Hepatocyte (in vitro differentiated cells): ENCODE results near the gene OCA2. TPM values are rescaled to one million over a fixed set of nuclear protein-coding genes. Genes with fewer than 3 reads are reported as not detected.

Experiments
- DNase-seq: peaks from one replicate; pipeline ENCODE4 v3.0.0-alpha.2; 2016; ENCODE audit warnings: low spot score
- H2AFZ ChIP-seq: fragments of 200-600 bp; sonication (generic); 2 replicates; pipeline ENCODE4 v1.6.0; 2016; ENCODE audit warnings: antibody characterized with exemption, mild to moderate bottlenecking
- H3K27ac ChIP-seq: fragments of 200-600 bp; sonication (generic); 2 replicates; pipeline ENCODE4 v1.5.1; 2016; ENCODE audit warnings: mild to moderate bottlenecking
- H3K27me3 ChIP-seq: fragments of 200-600 bp; sonication (generic); 2 replicates; pipeline ENCODE4 v1.6.1; 2016
- H3K36me3 ChIP-seq: fragments of 200-600 bp; sonication (generic); replicated peaks from 2 replicates; pipeline ENCODE4 v1.5.1; 2016; ENCODE audit warnings: low read depth; ENCODE audit not compliant: insufficient read depth
- H3K4me1 ChIP-seq: fragments of 200-600 bp; sonication (generic); 2 replicates; pipeline ENCODE4 v1.5.1; 2016; ENCODE audit warnings: mild to moderate bottlenecking, moderate library complexity; ENCODE audit not compliant: insufficient read depth
- H3K4me2 ChIP-seq: fragments of 200-600 bp; sonication (generic); 2 replicates; pipeline ENCODE4 v1.6.0; 2016
- H3K4me3 ChIP-seq: fragments of 200-600 bp; sonication (generic); 2 replicates; pipeline ENCODE4 v1.5.1; 2016; ENCODE audit warnings: mild to moderate bottlenecking
- H3K79me2 ChIP-seq: fragments of 200-600 bp; sonication (generic); 2 replicates; pipeline ENCODE4 v1.6.0; 2017; ENCODE audit warnings: mild to moderate bottlenecking
- H3K9me2 ChIP-seq: fragments of 200-600 bp; sonication (generic); replicated peaks from 2 replicates; pipeline ENCODE4 v1.6.0; 2017; ENCODE audit warnings: mild to moderate bottlenecking; ENCODE audit not compliant: insufficient read depth
- H3K9me3 ChIP-seq: fragments of 200-600 bp; sonication (generic); 2 replicates; pipeline ENCODE4 v1.5.1; 2016; ENCODE audit warnings: low read depth, mild to moderate bottlenecking
- H4K20me1 ChIP-seq: fragments of 200-600 bp; sonication (generic); 2 replicates; pipeline ENCODE4 v1.6.0; 2016; ENCODE audit warnings: mild to moderate bottlenecking; ENCODE audit not compliant: insufficient read depth, poor library complexity, severe bottlenecking
- CTCF ChIP-seq: fragments of 200-600 bp; sonication (generic); IDR thresholded peaks from 2 replicates; pipeline ENCODE4 v1.5.1; 2016; ENCODE audit warnings: antibody characterized with exemption, mild to moderate bottlenecking; ENCODE audit not compliant: poor library complexity
- EZH2 ChIP-seq: fragments of 200-600 bp; sonication (generic); IDR thresholded peaks from 2 replicates; pipeline ENCODE4 v1.6.1; 2016; ENCODE audit warnings: antibody characterized with exemption, mild to moderate bottlenecking, borderline replicate concordance
- EZH2phosphoT487 ChIP-seq: fragments of 200-600 bp; sonication (generic); IDR thresholded peaks from one replicate; pipeline ENCODE4 v1.6.1; 2018; ENCODE audit warnings: antibody characterized with exemption, mild to moderate bottlenecking, low read depth, moderate library complexity; ENCODE audit not compliant: unreplicated experiment, severe bottlenecking
- WGBS: methylation state at CpG from one replicate; pipeline ENCODE4 v1.1.6; 2016; ENCODE audit warnings: low lambda C conversion rate; ENCODE audit errors: missing lambda C conversion rate; 5-methylcytosine and 5-hydroxymethylcytosine counted together
- polyA plus RNA-seq: library from polyadenylated mRNA; unstranded; fragments of >200 nt; fragmentation: Nextera tagmentation; extraction: Ambion mirVana; gene quantifications from 2 replicates; pipeline ENCODE4 v1.2.1, GENCODE V29; 2016
- total RNA-seq: library from RNA; depleted of rRNA; stranded (reverse); fragments of >200 nt; gene quantifications from 2 replicates; pipeline ENCODE4 v1.2.3, GENCODE V29; 2014

The OCA2 gene
- total and polyA plus RNA-seq, 2 experiments from 2014 or later: 25.1 to 27.7 TPM

DNA sequence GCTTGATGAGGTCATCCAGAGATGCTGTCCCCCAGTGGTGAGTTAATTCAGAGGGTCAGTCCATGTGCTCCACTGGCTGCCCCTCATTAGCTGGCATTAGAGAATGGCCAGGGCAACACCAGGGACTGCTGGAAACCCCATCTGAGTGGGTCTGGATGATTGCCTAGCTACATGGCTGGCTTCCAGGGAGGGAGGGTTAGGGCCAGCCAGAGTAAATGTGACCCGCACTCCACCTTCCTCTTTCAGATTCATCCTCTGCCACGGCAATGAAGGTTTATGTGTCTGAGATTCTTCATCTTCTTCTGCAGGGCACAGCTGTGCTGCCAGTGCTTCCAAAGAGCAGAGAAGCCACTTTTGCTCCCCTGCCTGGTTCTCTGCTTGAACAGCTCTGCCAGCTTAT, 391.9 kb downstream of the OCA2 start:
- WGBS: 94% methylated on average over 2 of the region's 2 CpGs

DNA sequence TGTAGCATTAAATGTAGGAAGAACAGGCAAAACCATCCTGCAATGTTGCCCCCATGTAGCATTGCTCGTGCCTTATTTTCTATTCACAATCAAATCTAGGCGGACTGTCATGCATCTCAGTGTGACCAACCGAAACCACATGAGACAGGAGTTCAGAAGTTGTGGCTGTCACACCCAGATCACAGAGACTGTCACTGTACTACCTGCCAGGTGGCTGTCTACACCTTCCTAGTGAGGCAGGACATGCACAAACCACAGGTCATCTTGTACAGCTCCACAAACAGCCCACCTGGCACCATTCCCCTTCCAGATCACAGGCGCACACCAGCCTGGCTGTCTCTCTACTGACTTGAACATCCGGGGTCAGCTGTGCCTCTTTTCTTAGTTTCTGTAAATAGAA, 392.8 kb downstream of the OCA2 start:
- H3K4me1 ChIP-seq: no peaks in the 10 kb centered on the region
- H2AFZ ChIP-seq: no peak overlapping the region
- no peaks in the 10 kb centered on the region for H3K79me2 ChIP-seq
- no peak overlapping the region for H3K4me3 ChIP-seq
- no peaks in the 10 kb centered on the region for H3K9me2 ChIP-seq
- no peak for TF ChIP-seq EZH2phosphoT487
- TF ChIP-seq EZH2: no peak
- TF ChIP-seq CTCF: no peak
- H3K27ac ChIP-seq: no peak overlapping the region
- H3K27me3 ChIP-seq: no peaks in the 10 kb centered on the region
- DNase-seq: no peak
- no peaks in the 10 kb centered on the region for H4K20me1 ChIP-seq
- H3K4me2 ChIP-seq: no peak overlapping the region
- H3K9me3 ChIP-seq: no peaks in the 10 kb centered on the region
- H3K36me3 ChIP-seq: no peaks in the 10 kb centered on the region
- WGBS: 97% methylated on average over 5 of the region's 5 CpGs

More for the DNA sequence above, 391.9 kb downstream of the OCA2 start:
- Histone ChIP-seq H3K79me2 (no peaks in the 10 kb centered on the region), H3K9me3 (no peaks in the 10 kb centered on the region), H3K9me2 (no peaks in the 10 kb centered on the region), H3K4me2 (no peak overlapping the region), H3K36me3 (no peaks in the 10 kb centered on the region), H3K27me3 (no peaks in the 10 kb centered on the region), H3K4me1 (no peaks in the 10 kb centered on the region), H3K4me3 (no peak overlapping the region), H4K20me1 (no peaks in the 10 kb centered on the region), H3K27ac (no peak overlapping the region), H2AFZ (no peak overlapping the region)
- DNase-seq: no peak
- TF ChIP-seq EZH2: no peak
- TF ChIP-seq CTCF: no peak
- no peak for TF ChIP-seq EZH2phosphoT487

DNA sequence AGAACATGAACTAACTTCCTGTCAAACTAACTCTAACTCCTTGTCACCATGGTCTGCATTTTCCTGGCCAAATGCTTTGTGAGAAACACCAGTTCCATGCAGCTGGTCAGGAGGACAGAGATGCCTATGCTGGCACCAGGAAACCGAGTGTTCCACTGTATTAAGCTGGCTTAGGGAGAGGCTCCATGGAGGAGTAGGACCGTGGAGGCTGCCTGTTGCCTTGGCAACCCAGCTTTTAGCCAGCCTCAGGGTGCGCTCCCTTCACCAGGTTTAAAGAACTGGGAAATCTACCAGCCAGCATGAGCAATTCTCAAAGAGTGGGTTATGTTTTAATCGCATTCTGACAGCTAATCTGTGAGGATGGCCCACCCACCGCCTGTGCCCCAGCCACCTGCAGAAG, 394.1 kb downstream of the OCA2 start:
- H3K9me3 ChIP-seq: no peaks in the 10 kb centered on the region
- H2AFZ ChIP-seq: no peak overlapping the region
- H4K20me1 ChIP-seq: no peaks in the 10 kb centered on the region
- 73% methylated on average over 5 of the region's 5 CpGs for WGBS
- H3K4me1 ChIP-seq: no peaks in the 10 kb centered on the region
- H3K27me3 ChIP-seq: no peaks in the 10 kb centered on the region
- no peak overlapping the region for H3K4me3 ChIP-seq
- no peaks in the 10 kb centered on the region for H3K79me2 ChIP-seq
- H3K27ac ChIP-seq: no peak overlapping the region
- no peaks in the 10 kb centered on the region for H3K36me3 ChIP-seq
- no peaks in the 10 kb centered on the region for H3K9me2 ChIP-seq
- no peak for DNase-seq
- H3K4me2 ChIP-seq: no peak overlapping the region
- TF ChIP-seq CTCF: no peak
- no peak for TF ChIP-seq EZH2
- no peak for TF ChIP-seq EZH2phosphoT487

Other genes with a start within 250 kb of the OCA2 start
- gene HERC2, start 222.9 kb upstream of the OCA2 start, total RNA-seq: 36.2 and 57.4 TPM in 2 replicates
- 30.2 and 41.0 TPM in 2 replicates for gene HERC2, start 222.9 kb upstream of the OCA2 start, polyA plus RNA-seq